Fibroblast of lung (primary cell): Measurements from ENCODE around the gene COL26A1. TPM values are rescaled to one million over a fixed set of nuclear protein-coding genes. Genes with fewer than 3 reads are reported as not detected.

Experiments
- DNase-seq, 2 donors: peaks; one replicate each; pipeline versions ENCODE4 v3.0.0 to v3.0.0-alpha.2; 2010; ENCODE audit warnings: low read depth in 2 of 2
- H2AFZ ChIP-seq: 2 replicates; pipeline ENCODE4 v1.5.1; 2012; ENCODE audit warnings: low read length, control low read depth, inconsistent platforms
- H3K27ac ChIP-seq: 2 replicates; pipeline ENCODE4 v1.5.1; 2011; ENCODE audit warnings: low read length, control low read depth; ENCODE audit not compliant: insufficient read depth
- H3K27me3 ChIP-seq: 2 replicates; pipeline ENCODE4 v1.5.1; 2011; ENCODE audit warnings: mild to moderate bottlenecking, low read length; ENCODE audit not compliant: control insufficient read depth, insufficient read depth
- H3K36me3 ChIP-seq: 2 replicates; pipeline ENCODE4 v1.5.1; 2011; ENCODE audit warnings: low read length; ENCODE audit not compliant: control insufficient read depth, insufficient read depth
- H3K4me1 ChIP-seq: 2 replicates; pipeline ENCODE4 v1.5.1; 2011; ENCODE audit warnings: low read length; ENCODE audit not compliant: control insufficient read depth, insufficient read depth; ENCODE audit errors: extremely low read depth
- H3K4me2 ChIP-seq: 2 replicates; pipeline ENCODE4 v1.5.1; 2011; ENCODE audit warnings: low read length, control low read depth; ENCODE audit not compliant: insufficient read depth; ENCODE audit errors: extremely low read depth
- H3K4me3 ChIP-seq, 4 experiments: fragments of 200-600 bp in 1 of 4; sonication (generic) in 1 of 4; replicated peaks in 1 of 4; 2 replicates each; pipeline ENCODE4 v1.5.1; 2011 to 2016; ENCODE audit warnings: low read length in 4 of 4, low read depth in 3 of 4, mild to moderate bottlenecking in 3 of 4, control low read depth in 2 of 4, inconsistent platforms in 1 of 4, mixed read lengths in 1 of 4; ENCODE audit not compliant: insufficient read depth in 1 of 4; ENCODE audit errors: control extremely low read depth in 1 of 4
- H3K79me2 ChIP-seq: 2 replicates; pipeline ENCODE4 v1.5.1; 2012; ENCODE audit warnings: mild to moderate bottlenecking, low read length, inconsistent platforms; ENCODE audit not compliant: control insufficient read depth, insufficient read depth
- H3K9ac ChIP-seq: 2 replicates; pipeline ENCODE4 v1.5.1; 2011; ENCODE audit warnings: mild to moderate bottlenecking, low read length, control low read depth; ENCODE audit not compliant: insufficient read depth
- H3K9me3 ChIP-seq: 2 replicates; pipeline ENCODE4 v1.5.1; 2012; ENCODE audit warnings: low read depth, low read length; ENCODE audit not compliant: control insufficient read depth, insufficient read depth
- H4K20me1 ChIP-seq: 2 replicates; pipeline ENCODE4 v1.5.1; 2011; ENCODE audit warnings: low read length; ENCODE audit not compliant: control insufficient read depth, insufficient read depth; ENCODE audit errors: extremely low read depth
- CTCF ChIP-seq, 2 donors: IDR thresholded peaks in 1 of 2; conservative IDR thresholded peaks in 1 of 2; 1 replicate in 1 of 2; 2 replicates in 1 of 2; pipeline ENCODE4 v1.5.1; 2011 to 2012; ENCODE audit warnings: low read length in 2 of 2, control low read depth in 1 of 2, inconsistent platforms in 1 of 2, low read depth in 1 of 2, mild to moderate bottlenecking in 1 of 2
- EZH2 ChIP-seq: IDR thresholded peaks from 2 replicates; pipeline ENCODE4 v1.5.1; 2012; ENCODE audit warnings: low read length, control low read depth, mild to moderate bottlenecking; ENCODE audit errors: missing control alignments
- polyA plus RNA-seq, 2 donors: library from polyadenylated mRNA; depleted of rRNA in 1 of 2; stranded (reverse) in 1 of 2; unstranded in 1 of 2; fragments of >200 nt; gene quantifications; 2 replicates each; pipeline ENCODE4 v1.2.1, GENCODE V29; 2011 to 2012; ENCODE audit warnings: missing spikeins in 1 of 2
- total RNA-seq: library from RNA; depleted of rRNA; stranded (reverse); fragments of >200 nt; gene quantifications from 2 replicates; pipeline ENCODE4 v1.2.1, GENCODE V29; 2014

Gene COL26A1
- total and polyA plus RNA-seq, 2 donors (not counting 1 experiment from before 2014, with no cell fraction given) = 0.06 TPM; not detected in 1

DNA sequence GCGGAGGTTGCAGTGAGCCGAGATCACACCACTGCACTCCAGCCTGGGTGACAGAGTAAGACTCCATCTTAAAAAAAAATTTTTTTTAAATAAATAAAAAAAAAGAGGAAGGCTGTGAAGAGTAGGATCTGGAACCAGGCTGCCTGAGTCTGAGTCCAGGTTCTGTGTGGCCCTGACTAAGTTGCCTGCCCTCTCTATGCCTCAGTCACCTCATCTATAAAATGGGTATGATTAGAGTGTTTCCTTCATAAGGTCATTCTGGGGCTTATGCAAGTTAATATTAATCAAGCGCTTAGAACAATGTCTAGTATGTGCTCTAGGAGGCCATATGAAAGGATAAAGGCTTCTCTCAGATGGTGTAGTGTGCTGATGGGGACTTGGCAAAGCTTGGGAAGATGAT is 12.3 kb downstream of the COL26A1 start:
- Histone ChIP-seq H3K4me2 (no peak overlapping the region), H3K36me3 (no peaks in the 10 kb centered on the region), H3K79me2 (no peaks in the 10 kb centered on the region), H3K9me3 (no peaks in the 10 kb centered on the region), H2AFZ (no peak overlapping the region), H3K4me1 (no peaks in the 10 kb centered on the region), H3K27ac (no peak overlapping the region), H3K4me3 (no peak overlapping the region), H4K20me1 (no peaks in the 10 kb centered on the region), H3K9ac (no peak overlapping the region), H3K27me3 (peaks cover 17% of the 10 kb centered on the region)
- DNase-seq = no peak
- TF ChIP-seq EZH2 (no peak), CTCF (conservative IDR thresholded peaks at IDR 0.05 in 1 of 2, IDR thresholded peaks at IDR 0.05 in 1 of 2; ENCODE audit: low read depth in 1 of 2, low read length in 2 of 2) (no peak)

GRCh38 chr7:101376601-101377000 is 13.9 kb downstream of the COL26A1 start:
- Histone ChIP-seq H3K4me3 (no peak overlapping the region), H3K79me2 (no peaks in the 10 kb centered on the region), H3K27ac (no peak overlapping the region), H3K4me1 (no peaks in the 10 kb centered on the region), H2AFZ (no peak overlapping the region), H3K9ac (no peak overlapping the region), H3K9me3 (no peaks in the 10 kb centered on the region), H3K27me3 (peaks cover 17% of the 10 kb centered on the region), H4K20me1 (no peaks in the 10 kb centered on the region), H3K4me2 (no peak overlapping the region), H3K36me3 (no peaks in the 10 kb centered on the region)
- no peak for TF ChIP-seq CTCF (conservative IDR thresholded peaks at IDR 0.05 in 1 of 2, IDR thresholded peaks at IDR 0.05 in 1 of 2; ENCODE audit: low read depth in 1 of 2, low read length in 2 of 2)
- TF ChIP-seq EZH2 = no peak
- DNase-seq = no peak

- peak in 1 of 2 donors; percentile 16 for DNase-seq
- Histone ChIP-seq H3K79me2 (no peaks in the 10 kb centered on the region), H3K4me3 (no peak overlapping the region), H3K27me3 (peaks cover 17% of the 10 kb centered on the region), H3K27ac (no peak overlapping the region), H2AFZ (no peak overlapping the region), H3K36me3 (no peaks in the 10 kb centered on the region), H3K4me1 (no peaks in the 10 kb centered on the region), H3K4me2 (no peak overlapping the region), H4K20me1 (no peaks in the 10 kb centered on the region), H3K9me3 (no peaks in the 10 kb centered on the region), H3K9ac (no peak overlapping the region)
- TF ChIP-seq CTCF (conservative IDR thresholded peaks at IDR 0.05 in 1 of 2, IDR thresholded peaks at IDR 0.05 in 1 of 2; ENCODE audit: low read depth in 1 of 2, low read length in 2 of 2) (no peak), EZH2 (no peak)
These were observed 14.6 kb downstream of the COL26A1 start for GRCh38 chr7:101377189-101377736.
